ENCODE data around the gene FOXC2. TPM values are rescaled to one million over a fixed set of nuclear protein-coding genes. Genes with fewer than 3 reads are reported as not detected.

FOXC2 gene
- total RNA-seq, 1 experiment from 2014 or later, result 14.9 TPM

DNA sequence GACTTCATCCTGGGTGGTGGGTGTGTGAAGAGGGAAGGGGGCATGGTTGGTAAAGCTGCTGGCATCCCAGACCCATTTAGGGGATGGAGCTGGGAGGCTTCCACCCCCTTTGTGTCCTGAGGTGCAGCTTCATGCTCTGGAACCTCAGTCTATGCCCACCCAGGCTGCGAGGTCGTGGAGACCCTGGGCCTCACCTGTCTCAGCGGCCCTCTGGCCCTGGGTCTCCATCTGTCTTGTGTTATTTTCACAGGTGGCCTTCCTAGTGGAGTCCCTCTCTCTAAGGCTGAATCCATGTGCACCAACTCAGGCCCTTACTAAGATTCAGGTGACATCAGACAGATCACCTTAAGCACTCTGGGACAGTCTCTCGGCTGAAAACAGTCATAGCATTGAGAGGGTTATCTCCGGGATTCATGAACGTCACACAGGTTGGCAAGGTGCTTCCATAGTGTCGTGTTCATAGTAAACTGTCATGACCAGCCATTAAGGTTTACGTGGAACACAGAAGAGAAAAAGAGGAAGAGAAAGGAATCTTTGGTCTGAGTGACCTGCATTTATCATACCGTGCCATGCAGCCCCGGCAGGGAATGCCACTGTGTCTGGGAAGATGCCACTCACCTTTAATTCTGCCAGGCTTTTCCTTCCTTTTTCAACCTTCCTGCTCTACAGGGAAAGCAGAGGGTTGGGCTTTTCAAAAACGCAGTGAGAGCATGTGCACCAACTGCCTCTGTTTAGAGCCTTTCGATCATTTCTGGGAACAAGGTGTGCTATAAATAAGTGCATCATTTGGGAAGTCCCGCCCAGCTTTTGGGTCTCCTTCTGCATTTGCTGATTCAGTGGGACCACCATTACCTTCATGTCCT, 7.2 kb downstream of the FOXC2 start:
- in situ Hi-C loops (cut with HindIII; ENCODE audit: low pct_unique_long_range_greater_than_20kb, low sequenced_read_pairs), result no loop called here
- no peaks in the 10 kb centered on the region; the same call in 1 of the 2 replicates for H3K36me3 ChIP-seq (ENCODE audit: control insufficient read depth, insufficient read depth, low read length)
- H3K27ac ChIP-seq (ENCODE audit: low read length), result peak overlapping the region; percentile 97
- H3K4me3 ChIP-seq (ENCODE audit: low read depth in 2 of 2, low read length in 2 of 2), result peak overlapping the region in 1 of 2 experiments; percentile 7; a peak in 1 of 4 replicates
- H3K9me3 ChIP-seq (ENCODE audit: control insufficient read depth, insufficient read depth, low read depth, low read length), result no peaks in the 10 kb centered on the region
- POLR2A ChIA-PET, result no interaction called here
- DNase-seq (ENCODE audit: low read depth, low spot score) (no peak), ATAC-seq (no peak)
- intact Hi-C loops (cut with micrococcal nuclease; ENCODE audit: unreplicated experiment), result loop anchor here (5.0 kb wide), 1 partner anchor 258 kb away; no protein-coding TSS in a partner anchor
- TF ChIP-seq, protein P1, sequence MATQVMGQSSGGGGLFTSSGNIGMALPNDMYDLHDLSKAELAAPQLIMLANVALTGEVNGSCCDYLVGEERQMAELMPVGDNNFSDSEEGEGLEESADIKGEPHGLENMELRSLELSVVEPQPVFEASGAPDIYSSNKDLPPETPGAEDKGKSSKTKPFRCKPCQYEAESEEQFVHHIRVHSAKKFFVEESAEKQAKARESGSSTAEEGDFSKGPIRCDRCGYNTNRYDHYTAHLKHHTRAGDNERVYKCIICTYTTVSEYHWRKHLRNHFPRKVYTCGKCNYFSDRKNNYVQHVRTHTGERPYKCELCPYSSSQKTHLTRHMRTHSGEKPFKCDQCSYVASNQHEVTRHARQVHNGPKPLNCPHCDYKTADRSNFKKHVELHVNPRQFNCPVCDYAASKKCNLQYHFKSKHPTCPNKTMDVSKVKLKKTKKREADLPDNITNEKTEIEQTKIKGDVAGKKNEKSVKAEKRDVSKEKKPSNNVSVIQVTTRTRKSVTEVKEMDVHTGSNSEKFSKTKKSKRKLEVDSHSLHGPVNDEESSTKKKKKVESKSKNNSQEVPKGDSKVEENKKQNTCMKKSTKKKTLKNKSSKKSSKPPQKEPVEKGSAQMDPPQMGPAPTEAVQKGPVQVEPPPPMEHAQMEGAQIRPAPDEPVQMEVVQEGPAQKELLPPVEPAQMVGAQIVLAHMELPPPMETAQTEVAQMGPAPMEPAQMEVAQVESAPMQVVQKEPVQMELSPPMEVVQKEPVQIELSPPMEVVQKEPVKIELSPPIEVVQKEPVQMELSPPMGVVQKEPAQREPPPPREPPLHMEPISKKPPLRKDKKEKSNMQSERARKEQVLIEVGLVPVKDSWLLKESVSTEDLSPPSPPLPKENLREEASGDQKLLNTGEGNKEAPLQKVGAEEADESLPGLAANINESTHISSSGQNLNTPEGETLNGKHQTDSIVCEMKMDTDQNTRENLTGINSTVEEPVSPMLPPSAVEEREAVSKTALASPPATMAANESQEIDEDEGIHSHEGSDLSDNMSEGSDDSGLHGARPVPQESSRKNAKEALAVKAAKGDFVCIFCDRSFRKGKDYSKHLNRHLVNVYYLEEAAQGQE (IDR thresholded peaks at IDR 0.05; ENCODE audit: insufficient read depth in 1 of 2, low read depth in 2 of 2, low read length in 1 of 2), result no peak
- TF ChIP-seq POLR2AphosphoS5 (IDR thresholded peaks at IDR 0.05; ENCODE audit: low read depth, low read length), result no peak
- TF ChIP-seq, protein P2, sequence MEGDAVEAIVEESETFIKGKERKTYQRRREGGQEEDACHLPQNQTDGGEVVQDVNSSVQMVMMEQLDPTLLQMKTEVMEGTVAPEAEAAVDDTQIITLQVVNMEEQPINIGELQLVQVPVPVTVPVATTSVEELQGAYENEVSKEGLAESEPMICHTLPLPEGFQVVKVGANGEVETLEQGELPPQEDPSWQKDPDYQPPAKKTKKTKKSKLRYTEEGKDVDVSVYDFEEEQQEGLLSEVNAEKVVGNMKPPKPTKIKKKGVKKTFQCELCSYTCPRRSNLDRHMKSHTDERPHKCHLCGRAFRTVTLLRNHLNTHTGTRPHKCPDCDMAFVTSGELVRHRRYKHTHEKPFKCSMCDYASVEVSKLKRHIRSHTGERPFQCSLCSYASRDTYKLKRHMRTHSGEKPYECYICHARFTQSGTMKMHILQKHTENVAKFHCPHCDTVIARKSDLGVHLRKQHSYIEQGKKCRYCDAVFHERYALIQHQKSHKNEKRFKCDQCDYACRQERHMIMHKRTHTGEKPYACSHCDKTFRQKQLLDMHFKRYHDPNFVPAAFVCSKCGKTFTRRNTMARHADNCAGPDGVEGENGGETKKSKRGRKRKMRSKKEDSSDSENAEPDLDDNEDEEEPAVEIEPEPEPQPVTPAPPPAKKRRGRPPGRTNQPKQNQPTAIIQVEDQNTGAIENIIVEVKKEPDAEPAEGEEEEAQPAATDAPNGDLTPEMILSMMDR (IDR thresholded peaks at IDR 0.05), result no peak
- TF ChIP-seq SIN3A (IDR thresholded peaks at IDR 0.05; ENCODE audit: borderline replicate concordance, insufficient read depth, low read depth, low read length), result no peak
- no peak for TF ChIP-seq TCF7L2 (IDR thresholded peaks at IDR 0.05; ENCODE audit: low read depth, low read length)
- no peaks in the 10 kb centered on the region for H3K27me3 ChIP-seq (ENCODE audit: control insufficient read depth, insufficient read depth, low read length)
- CTCF ChIA-PET, result no interaction called here
- peaks cover 44% of the 10 kb centered on the region for H3K4me1 ChIP-seq (ENCODE audit: control insufficient read depth, insufficient read depth, low read length)
- no TSS peak for BruUV-seq (replicated peaks)

DNA sequence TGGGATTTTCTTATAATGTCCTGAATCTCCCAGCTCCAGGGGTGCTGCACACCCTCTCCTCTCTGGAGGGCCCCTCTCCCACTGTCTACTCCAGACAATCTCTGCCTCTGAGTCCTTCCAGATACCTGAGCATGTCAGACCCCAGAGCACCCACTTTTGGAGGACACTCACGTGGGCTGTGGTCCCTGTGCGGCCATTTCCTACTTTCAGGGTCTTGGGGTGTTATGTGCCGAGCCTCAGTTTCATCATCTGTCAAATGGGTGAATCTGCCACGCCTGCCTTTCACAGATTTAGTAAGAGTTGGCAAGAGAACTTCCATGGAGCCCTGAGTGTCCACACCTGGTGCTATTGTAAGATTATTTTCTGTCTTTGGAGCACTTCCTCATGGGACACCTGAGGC, 8.0 kb downstream of the FOXC2 start:
- ChIA-PET POLR2A (no interaction called here), CTCF (no interaction called here)
- peaks cover 44% of the 10 kb centered on the region for H3K4me1 ChIP-seq (ENCODE audit: control insufficient read depth, insufficient read depth, low read length)
- intact Hi-C loops (cut with micrococcal nuclease; ENCODE audit: unreplicated experiment), result loop anchor here (5.0 kb wide), 1 partner anchor 258 kb away; no protein-coding TSS in a partner anchor
- no peak for TF ChIP-seq POLR2AphosphoS5 (IDR thresholded peaks at IDR 0.05; ENCODE audit: low read depth, low read length)
- TF ChIP-seq, protein P1 (IDR thresholded peaks at IDR 0.05; ENCODE audit: insufficient read depth in 1 of 2, low read depth in 2 of 2, low read length in 1 of 2), result no peak
- ATAC-seq (no peak), DNase-seq (ENCODE audit: low read depth, low spot score) (no peak)
- H3K27me3 ChIP-seq (ENCODE audit: control insufficient read depth, insufficient read depth, low read length), result no peaks in the 10 kb centered on the region
- in situ Hi-C loops (cut with HindIII; ENCODE audit: low pct_unique_long_range_greater_than_20kb, low sequenced_read_pairs), result no loop called here
- no peaks in the 10 kb centered on the region; the same call in 1 of the 2 replicates for H3K36me3 ChIP-seq (ENCODE audit: control insufficient read depth, insufficient read depth, low read length)
- no peak overlapping the region for H3K4me3 ChIP-seq (ENCODE audit: low read depth in 2 of 2, low read length in 2 of 2)
- no peaks in the 10 kb centered on the region for H3K9me3 ChIP-seq (ENCODE audit: control insufficient read depth, insufficient read depth, low read depth, low read length)
- H3K27ac ChIP-seq (ENCODE audit: low read length), result peak overlapping the region; percentile 97
- no TSS peak for BruUV-seq (replicated peaks)

Data from Panc1 (cell line).